K562 (cell line): ENCODE results near the gene BID. TPM values are rescaled to one million over a fixed set of nuclear protein-coding genes. Genes with fewer than 3 reads are reported as not detected.

Experiments used
- CEBPB ChIP-seq: fragments of 450-650 bp; IDR thresholded peaks from 2 replicates; pipeline ENCODE4 v1.6.1; 2016; ENCODE audit warnings: missing genetic modification characterization, missing compliant biosample characterization
- ETV6 ChIP-seq, 3 experiments: fragments of 150-350 bp in 1 of 3; sonication (generic) in 1 of 3; formaldehyde crosslinking in 1 of 3; IDR thresholded peaks; 2 replicates each; pipeline versions ENCODE4 v1.6.1 to v1.8.0; 2014 to 2022; ENCODE audit warnings: borderline replicate concordance in 2 of 3, low read depth in 2 of 3, antibody characterized with exemption in 1 of 3, low read length in 1 of 3, mild to moderate bottlenecking in 1 of 3, missing genetic modification reagents in 1 of 3
- JUND ChIP-seq, 2 experiments: IDR thresholded peaks; 2 replicates in 1 of 2; 3 replicates in 1 of 2; pipeline ENCODE4 v1.6.1; 2011; ENCODE audit warnings: borderline replicate concordance in 2 of 2, low read depth in 2 of 2, low read length in 2 of 2, improper control_type of control experiment in 1 of 2, missing biosample characterization in 1 of 2, missing genetic modification characterization in 1 of 2, missing genetic modification reagents in 1 of 2
- L3MBTL2 ChIP-seq: fragments of 450-650 bp; IDR thresholded peaks from 2 replicates; pipeline ENCODE4 v1.6.1; 2016; ENCODE audit warnings: mild to moderate bottlenecking, moderate library complexity
- NR2C2 ChIP-seq, 2 experiments: fragments of 200-800 bp in 1 of 2; sonication (Bioruptor generic) in 1 of 2; sonication (generic) in 1 of 2; formaldehyde crosslinking in 1 of 2; IDR thresholded peaks; 2 replicates each; pipeline versions ENCODE4 v1.6.1 to v1.8.0; 2016 to 2022; ENCODE audit warnings: mild to moderate bottlenecking in 1 of 2, missing compliant biosample characterization in 1 of 2, missing genetic modification characterization in 1 of 2, missing genetic modification reagents in 1 of 2
- POLR3G ChIP-seq: IDR thresholded peaks from 2 replicates; pipeline ENCODE4 v1.6.1; 2011; ENCODE audit not compliant: insufficient read length, insufficient replicate concordance; ENCODE audit errors: extremely low read depth
- SIN3A ChIP-seq, 2 experiments: fragments of 150-350 bp in 1 of 2; IDR thresholded peaks; 2 replicates each; pipeline ENCODE4 v1.6.1; 2011 to 2016; ENCODE audit warnings: borderline replicate concordance in 2 of 2, low read depth in 2 of 2, low read length in 2 of 2, mild to moderate bottlenecking in 2 of 2, moderate library complexity in 2 of 2; ENCODE audit not compliant: control insufficient read depth in 1 of 2
- SMAD4 ChIP-seq: fragments of 250-450 bp; sonication (Bioruptor Pico); conservative IDR thresholded peaks from 2 replicates; pipeline ENCODE4 v1.8.0; 2021; ENCODE audit warnings: inconsistent platforms, mild to moderate bottlenecking, moderate library complexity
- SNIP1 ChIP-seq: fragments of 450-650 bp; IDR thresholded peaks from 2 replicates; pipeline ENCODE4 v1.7.1; 2017; ENCODE audit warnings: low read depth, mild to moderate bottlenecking
- SRSF9 ChIP-seq: fragments of 200-400 bp; formaldehyde crosslinking; IDR thresholded peaks from 2 replicates; pipeline ENCODE4 v1.6.1; 2017; ENCODE audit warnings: low read depth, low read length, borderline replicate concordance
- ZNF134 ChIP-seq: fragments of 250-450 bp; sonication (Bioruptor Pico); conservative IDR thresholded peaks from 2 replicates; pipeline ENCODE4 v1.4.0; 2020
- ZNF217 ChIP-seq: sonication (generic); formaldehyde crosslinking; IDR thresholded peaks from 2 replicates; pipeline ENCODE4 v1.8.0; 2022; ENCODE audit warnings: mild to moderate bottlenecking, missing genetic modification reagents
- ZNF436 ChIP-seq: fragments of 250-450, 450-650 bp; sonication (Bioruptor Pico); formaldehyde crosslinking; IDR thresholded peaks from 2 replicates; pipeline ENCODE4 v1.7.0; 2020; ENCODE audit warnings: mild to moderate bottlenecking
- ZSCAN32 ChIP-seq: fragments of 450-650 bp; formaldehyde crosslinking; IDR thresholded peaks from 2 replicates; pipeline ENCODE4 v1.4.0; 2020; ENCODE audit warnings: mild to moderate bottlenecking, moderate library complexity
- polyA plus RNA-seq, 8 experiments: library from polyadenylated mRNA; depleted of rRNA in 4 of 8; stranded (reverse) in 5 of 8; unstranded in 3 of 8; fragments of >200 nt; fragmentation: Nextera tagmentation in 2 of 8; fragmentation: Illumina TruSeq in 1 of 8; extraction: Ambion mirVana in 2 of 8; extraction: Trizol in 1 of 8; gene quantifications; 2 replicates each; pipeline versions ENCODE4 v1.2.1 to v1.2.3, GENCODE V29; 2011 to 2014; ENCODE audit warnings: inconsistent platforms in 1 of 8, missing spikeins in 1 of 8
- total RNA-seq, 7 experiments: library from RNA; depleted of rRNA in 6 of 7; stranded (reverse); fragments of >200 nt in 6 of 7; fragmentation: Illumina TruSeq in 2 of 7; extraction: Trizol in 2 of 7; gene quantifications; 2 replicates each; pipeline versions ENCODE4 v1.2.1 to v1.2.3, GENCODE V29; 2011 to 2021; ENCODE audit warnings: low replicate concordance in 1 of 7
- TF ChIP-seq, protein P1 (sequence below): fragments of 450-650 bp; formaldehyde crosslinking; IDR thresholded peaks from 2 replicates; pipeline ENCODE4 v1.4.0; 2020; ENCODE audit warnings: mild to moderate bottlenecking, mixed read lengths
- TF ChIP-seq, protein P2 (sequence below): fragments of 250-450 bp; sonication (Bioruptor Pico); IDR thresholded peaks from 2 replicates; pipeline ENCODE4 v1.8.0; 2021; ENCODE audit warnings: borderline replicate concordance, mild to moderate bottlenecking, moderate library complexity; ENCODE audit not compliant: poor library complexity, severe bottlenecking
- TF ChIP-seq, protein P3 (sequence below): fragments of 450-650 bp; formaldehyde crosslinking; conservative IDR thresholded peaks from 2 replicates; pipeline ENCODE4 v1.4.0; 2022; ENCODE audit warnings: mild to moderate bottlenecking, missing genetic modification characterization

BID gene
- total and polyA plus RNA-seq, 9 of the 15 experiments (the other 6 are each of a cell fraction or from before 2014, with no cell fraction given), result 5.2 to 209 (median 63.7) TPM

DNA sequence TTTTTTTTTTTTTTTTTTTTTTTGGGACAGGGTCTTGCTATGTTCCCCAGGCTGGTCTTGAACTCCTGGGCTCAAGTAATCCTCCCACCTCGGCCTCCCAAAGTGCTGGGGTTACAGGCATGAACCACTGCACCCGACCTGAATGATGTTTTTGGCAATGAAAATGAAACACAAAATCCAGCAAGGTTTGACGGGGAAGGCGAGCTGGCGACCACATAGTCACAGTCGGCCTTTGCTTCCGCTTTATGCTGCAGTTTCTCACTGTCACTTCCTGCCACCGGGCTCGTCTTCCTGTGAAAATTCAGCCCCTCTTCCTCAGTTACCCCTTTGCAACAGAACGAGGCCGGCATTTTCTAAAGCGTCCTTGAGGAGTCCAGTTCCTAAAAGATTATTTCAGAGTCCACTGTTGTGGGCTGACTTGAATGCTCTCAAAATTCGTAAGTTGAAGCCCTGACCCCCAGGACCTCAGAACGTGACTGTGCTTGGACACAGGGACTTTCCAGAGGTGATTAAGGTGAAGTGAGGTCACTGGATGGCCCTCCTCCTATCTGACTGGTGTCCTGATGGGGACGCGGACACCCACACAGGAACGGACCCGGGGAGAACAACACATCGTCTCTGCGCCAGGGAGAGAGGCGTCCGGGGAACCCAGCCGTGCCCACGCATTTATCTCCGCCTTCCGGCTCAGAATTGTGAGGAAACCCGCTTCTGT lies 2.9 kb upstream of the BID start (continued):
- TF ChIP-seq ZSCAN32 (CRISPR knock-in tag) (no peak), SNIP1 (no peak), NR2C2 (CRISPR knock-in tag; IDR thresholded peaks at IDR 0.05) (no peak), NR2C2 (tag; IDR thresholded peaks at IDR 0.05) (0 out of 2 replicates have a peak, but pooled peaks have one; percentile 51), ZNF436 (CRISPR knock-in tag) (no peak), ZNF134 (CRISPR knock-in tag) (no peak), CEBPB (tag) (peak; percentile 24), SIN3A (IDR thresholded peaks at IDR 0.05; ENCODE audit: borderline replicate concordance in 2 of 2, control insufficient read depth in 1 of 2, low read depth in 2 of 2, low read length in 2 of 2) (no peak), JUND (IDR thresholded peaks at IDR 0.05; ENCODE audit: borderline replicate concordance, low read depth, low read length) (0 out of 2 replicates have a peak, but pooled peaks have one; percentile 3), JUND (tag; IDR thresholded peaks at IDR 0.05; ENCODE audit: borderline replicate concordance, low read depth, low read length) (no peak), ZNF217 (CRISPR knock-in tag) (no peak), POLR3G (no peak), SMAD4 (CRISPR knock-in tag) (peak; percentile 46; the same call in 1 of the 2 replicates), SRSF9 (no peak), ETV6 (IDR thresholded peaks at IDR 0.05; ENCODE audit: borderline replicate concordance in 1 of 2, low read depth in 2 of 2, low read length in 1 of 2) (0 out of 4 replicates have a peak, but pooled peaks of 1 of the 2 experiments have one; percentile 38), ETV6 (CRISPR knock-in tag; IDR thresholded peaks at IDR 0.05; ENCODE audit: borderline replicate concordance) (no peak), L3MBTL2 (peak; percentile 64)
- TF ChIP-seq, protein P1, sequence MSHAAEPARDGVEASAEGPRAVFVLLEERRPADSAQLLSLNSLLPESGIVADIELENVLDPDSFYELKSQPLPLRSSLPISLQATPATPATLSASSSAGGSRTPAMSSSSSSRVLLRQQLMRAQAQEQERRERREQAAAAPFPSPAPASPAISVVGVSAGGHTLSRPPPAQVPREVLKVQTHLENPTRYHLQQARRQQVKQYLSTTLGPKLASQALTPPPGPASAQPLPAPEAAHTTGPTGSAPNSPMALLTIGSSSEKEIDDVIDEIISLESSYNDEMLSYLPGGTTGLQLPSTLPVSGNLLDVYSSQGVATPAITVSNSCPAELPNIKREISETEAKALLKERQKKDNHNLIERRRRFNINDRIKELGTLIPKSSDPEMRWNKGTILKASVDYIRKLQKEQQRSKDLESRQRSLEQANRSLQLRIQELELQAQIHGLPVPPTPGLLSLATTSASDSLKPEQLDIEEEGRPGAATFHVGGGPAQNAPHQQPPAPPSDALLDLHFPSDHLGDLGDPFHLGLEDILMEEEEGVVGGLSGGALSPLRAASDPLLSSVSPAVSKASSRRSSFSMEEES, result no peak
- TF ChIP-seq, protein P2, sequence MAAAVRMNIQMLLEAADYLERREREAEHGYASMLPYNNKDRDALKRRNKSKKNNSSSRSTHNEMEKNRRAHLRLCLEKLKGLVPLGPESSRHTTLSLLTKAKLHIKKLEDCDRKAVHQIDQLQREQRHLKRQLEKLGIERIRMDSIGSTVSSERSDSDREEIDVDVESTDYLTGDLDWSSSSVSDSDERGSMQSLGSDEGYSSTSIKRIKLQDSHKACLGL (CRISPR knock-in tag), result no peak
- TF ChIP-seq, protein P3, sequence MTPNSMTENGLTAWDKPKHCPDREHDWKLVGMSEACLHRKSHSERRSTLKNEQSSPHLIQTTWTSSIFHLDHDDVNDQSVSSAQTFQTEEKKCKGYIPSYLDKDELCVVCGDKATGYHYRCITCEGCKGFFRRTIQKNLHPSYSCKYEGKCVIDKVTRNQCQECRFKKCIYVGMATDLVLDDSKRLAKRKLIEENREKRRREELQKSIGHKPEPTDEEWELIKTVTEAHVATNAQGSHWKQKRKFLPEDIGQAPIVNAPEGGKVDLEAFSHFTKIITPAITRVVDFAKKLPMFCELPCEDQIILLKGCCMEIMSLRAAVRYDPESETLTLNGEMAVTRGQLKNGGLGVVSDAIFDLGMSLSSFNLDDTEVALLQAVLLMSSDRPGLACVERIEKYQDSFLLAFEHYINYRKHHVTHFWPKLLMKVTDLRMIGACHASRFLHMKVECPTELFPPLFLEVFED (CRISPR knock-in tag), result no peak
